ENCODE data around the gene SYT9. TPM values are rescaled to one million over a fixed set of nuclear protein-coding genes. Genes with fewer than 3 reads are reported as not detected.

Gene SYT9
- polyA plus RNA-seq, 1 donor from 2014 or later: 2.3 TPM

- Histone ChIP-seq H3K4me3 (ENCODE audit: low read length) (no peak overlapping the region), H3K36me3 (ENCODE audit: insufficient read depth, low read length) (no peaks in the 10 kb centered on the region), H3K9me2 (ENCODE audit: insufficient read depth, low read length) (no peaks in the 10 kb centered on the region), H3K4me2 (ENCODE audit: low read length) (no peak overlapping the region), H3K27me3 (ENCODE audit: insufficient read depth, low read depth, low read length) (peaks cover 18% of the 10 kb centered on the region), H4K20me1 (ENCODE audit: insufficient read depth) (no peaks in the 10 kb centered on the region), H3K27ac (ENCODE audit: low read length) (no peak overlapping the region), H3K79me2 (replicated peaks; ENCODE audit: insufficient read depth, low read length) (no peaks in the 10 kb centered on the region), H3F3A (ENCODE audit: insufficient read depth, low read length, poor library complexity, severe bottlenecking) (no peaks in the 10 kb centered on the region), H3K9ac (ENCODE audit: low read length) (no peak overlapping the region), H3K9me3 (ENCODE audit: low read length) (no peaks in the 10 kb centered on the region), H2AFZ (ENCODE audit: low read depth, low read length) (no peak overlapping the region)
- TF ChIP-seq MXI1 (conservative IDR thresholded peaks at IDR 0.05; ENCODE audit: poor library complexity, severe bottlenecking): no peak
- TF ChIP-seq EP300 (conservative IDR thresholded peaks at IDR 0.05; ENCODE audit: poor library complexity, severe bottlenecking): no peak
- TF ChIP-seq TAF1 (IDR thresholded peaks at IDR 0.05; ENCODE audit: low read depth): no peak
- no peak for TF ChIP-seq CTCF (IDR thresholded peaks at IDR 0.05; ENCODE audit: poor library complexity, severe bottlenecking)
- TF ChIP-seq RAD21 (conservative IDR thresholded peaks at IDR 0.05): no peak
- no peak for TF ChIP-seq POLR2AphosphoS5 (IDR thresholded peaks at IDR 0.05)
- no peak for TF ChIP-seq SMC3 (conservative IDR thresholded peaks at IDR 0.05; ENCODE audit: poor library complexity)
- no peak for TF ChIP-seq EZH2 (IDR thresholded peaks at IDR 0.05; ENCODE audit: borderline replicate concordance, insufficient read depth, low read length, poor library complexity, severe bottlenecking)
- no peak for TF ChIP-seq REST (IDR thresholded peaks at IDR 0.05; ENCODE audit: borderline replicate concordance)
Observed at GRCh38 chr11:7256943-7257342, 5.2 kb downstream of the SYT9 start.

- H4K20me1 ChIP-seq (ENCODE audit: insufficient read depth): no peaks in the 10 kb centered on the region
Observed at GRCh38 chr11:7257724-7258123, 6.0 kb downstream of the SYT9 start.

More at GRCh38 chr11:7257724-7258123, 6.0 kb downstream of the SYT9 start:
- Histone ChIP-seq H3K9ac (ENCODE audit: low read length) (no peak overlapping the region), H3K4me3 (ENCODE audit: low read length) (no peak overlapping the region), H2AFZ (ENCODE audit: low read depth, low read length) (no peak overlapping the region), H3K27ac (ENCODE audit: low read length) (no peak overlapping the region), H3K79me2 (replicated peaks; ENCODE audit: insufficient read depth, low read length) (no peaks in the 10 kb centered on the region), H3K4me2 (ENCODE audit: low read length) (no peak overlapping the region), H3K27me3 (ENCODE audit: insufficient read depth, low read depth, low read length) (peaks cover 10% of the 10 kb centered on the region), H3K9me2 (ENCODE audit: insufficient read depth, low read length) (no peaks in the 10 kb centered on the region), H3K9me3 (ENCODE audit: low read length) (no peaks in the 10 kb centered on the region), H3K36me3 (ENCODE audit: insufficient read depth, low read length) (no peaks in the 10 kb centered on the region), H3F3A (ENCODE audit: insufficient read depth, low read length, poor library complexity, severe bottlenecking) (no peaks in the 10 kb centered on the region)
- TF ChIP-seq TAF1 (IDR thresholded peaks at IDR 0.05; ENCODE audit: low read depth): no peak
- TF ChIP-seq EP300 (conservative IDR thresholded peaks at IDR 0.05; ENCODE audit: poor library complexity, severe bottlenecking): no peak
- TF ChIP-seq CTCF (IDR thresholded peaks at IDR 0.05; ENCODE audit: poor library complexity, severe bottlenecking): no peak
- no peak for TF ChIP-seq RAD21 (conservative IDR thresholded peaks at IDR 0.05)
- no peak for TF ChIP-seq POLR2AphosphoS5 (IDR thresholded peaks at IDR 0.05)
- TF ChIP-seq SMC3 (conservative IDR thresholded peaks at IDR 0.05; ENCODE audit: poor library complexity): no peak
- TF ChIP-seq MXI1 (conservative IDR thresholded peaks at IDR 0.05; ENCODE audit: poor library complexity, severe bottlenecking): no peak
- TF ChIP-seq EZH2 (IDR thresholded peaks at IDR 0.05; ENCODE audit: borderline replicate concordance, insufficient read depth, low read length, poor library complexity, severe bottlenecking): no peak
- TF ChIP-seq REST (IDR thresholded peaks at IDR 0.05; ENCODE audit: borderline replicate concordance): no peak
